HTERT RPE-1 (cell line): ENCODE results near the gene ASB18.

Experiments used
- in situ Hi-C: fragments of 300-500 bp; cut with MboI; formaldehyde crosslinking; loops from 4 replicates; pipeline ENCODE4 v1.14.3; 2020; ENCODE audit warnings: low sequenced_read_pairs

Gene ASB18

DNA sequence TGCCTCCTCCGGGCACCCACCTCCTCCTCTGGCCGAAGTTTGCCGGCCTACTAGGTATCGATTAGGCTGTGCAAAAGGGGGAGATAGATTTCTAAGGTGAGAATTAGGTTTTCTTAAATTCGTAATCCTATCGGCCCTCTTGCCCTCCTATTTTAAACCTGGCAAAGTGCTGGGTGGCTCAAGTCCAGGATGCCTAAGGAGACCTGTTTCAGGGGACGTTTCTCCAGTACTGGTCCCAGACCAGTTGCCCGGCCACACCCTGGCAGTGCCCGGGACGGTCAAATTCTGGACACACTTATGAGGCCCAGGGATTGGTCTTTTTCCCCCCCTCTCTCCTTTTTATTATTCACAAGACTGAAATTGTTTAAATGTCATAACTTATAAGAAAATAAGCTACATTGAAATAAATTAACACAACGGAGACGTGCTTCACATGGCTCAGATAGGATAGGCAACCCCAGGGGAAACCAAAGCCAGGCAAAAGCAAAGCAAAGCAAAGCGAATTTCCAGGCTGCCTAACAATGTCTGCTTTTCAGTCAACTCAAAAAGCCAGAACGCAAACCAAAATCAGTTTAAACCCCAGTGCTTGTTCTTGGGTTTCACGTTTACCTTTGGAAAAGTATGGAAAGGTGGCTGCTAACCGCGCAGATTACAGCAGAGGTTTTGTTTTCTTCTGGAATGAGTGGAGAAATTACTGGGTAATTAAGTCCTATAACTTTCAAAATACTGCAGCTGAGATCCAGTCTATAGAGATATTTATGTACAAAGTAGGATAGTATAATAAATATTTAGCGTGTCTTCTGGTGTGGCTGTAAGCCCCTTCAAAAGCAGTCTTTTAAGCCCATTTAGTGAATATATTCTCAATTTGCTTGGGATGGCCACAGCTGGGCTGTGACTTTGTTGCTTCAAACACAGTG is 99.0 kb downstream of the ASB18 start:
- in situ Hi-C loops: no loop called here

DNA sequence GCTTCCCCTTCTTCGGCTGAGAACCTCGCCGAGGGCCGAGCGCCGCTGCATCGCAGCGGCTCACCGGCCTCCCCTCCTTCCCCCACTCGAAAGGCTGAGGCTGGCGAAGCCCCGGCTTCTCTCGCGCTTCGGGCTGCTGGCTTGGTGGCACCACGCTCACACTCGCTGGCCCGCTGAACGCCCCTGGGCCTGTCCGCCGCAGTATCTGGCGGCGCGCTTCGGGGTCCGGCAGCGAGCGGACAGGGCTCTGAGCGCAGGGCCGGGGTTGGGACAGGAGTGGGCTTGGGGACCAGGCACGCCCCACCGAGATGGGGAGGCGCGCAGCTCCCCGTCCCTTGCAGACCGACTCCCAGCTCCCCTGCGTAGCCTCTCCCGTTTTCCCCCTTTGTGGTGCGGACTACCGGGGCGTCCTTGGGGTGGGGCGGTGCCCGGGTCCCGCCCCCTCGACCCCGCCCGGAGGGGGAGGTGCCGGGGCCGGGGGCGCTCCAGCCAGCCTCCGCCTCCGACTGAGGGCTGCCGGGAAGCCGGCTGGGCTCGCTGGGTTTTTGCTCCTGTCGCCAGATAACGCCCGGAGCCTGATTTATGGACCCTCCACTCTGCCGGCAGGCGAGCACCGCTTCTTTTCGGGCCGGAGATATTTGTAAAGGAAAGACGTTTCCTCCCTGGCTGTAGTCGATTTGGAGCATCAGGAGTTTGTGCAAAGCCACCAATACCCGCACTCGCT is 99.8 kb downstream of the ASB18 start:
- in situ Hi-C loops: no loop called here

DNA sequence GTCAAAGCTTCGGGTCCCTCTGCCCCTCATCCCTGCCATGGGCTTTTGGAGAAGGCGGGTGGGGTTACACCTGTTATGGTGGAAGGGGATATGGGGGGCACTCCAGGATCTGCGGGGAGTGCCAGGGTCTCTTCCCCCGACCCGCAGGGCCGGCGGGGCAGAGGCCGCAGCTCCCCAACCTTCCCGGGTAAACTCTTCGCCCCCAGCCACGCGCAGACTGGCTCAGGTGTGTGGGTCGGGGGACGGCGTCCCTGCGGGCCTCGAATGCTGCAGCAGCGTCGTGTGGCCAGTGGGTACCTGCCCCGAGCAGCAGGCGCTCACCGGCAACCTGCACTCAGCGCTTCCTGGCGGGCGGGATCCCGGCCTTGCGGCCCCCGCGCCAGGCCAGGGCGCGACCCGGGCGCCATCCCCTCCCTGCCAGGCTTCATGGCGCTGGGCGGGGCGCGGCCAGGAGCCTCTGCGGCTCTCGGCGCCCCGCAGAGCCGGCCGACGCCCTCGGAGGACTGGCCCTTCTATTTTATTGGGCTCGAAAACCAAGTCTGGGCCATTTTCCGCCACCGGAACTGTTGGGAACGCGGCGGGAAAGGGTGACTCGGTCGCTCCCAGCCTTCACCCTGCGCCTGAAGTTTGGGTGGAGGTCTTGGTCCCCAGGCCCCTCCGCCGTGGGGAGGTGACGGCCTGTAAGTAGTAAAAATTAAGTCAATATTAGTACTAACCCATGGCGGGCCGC is 100.6 kb downstream of the ASB18 start:
- in situ Hi-C loops: no loop called here

DNA sequence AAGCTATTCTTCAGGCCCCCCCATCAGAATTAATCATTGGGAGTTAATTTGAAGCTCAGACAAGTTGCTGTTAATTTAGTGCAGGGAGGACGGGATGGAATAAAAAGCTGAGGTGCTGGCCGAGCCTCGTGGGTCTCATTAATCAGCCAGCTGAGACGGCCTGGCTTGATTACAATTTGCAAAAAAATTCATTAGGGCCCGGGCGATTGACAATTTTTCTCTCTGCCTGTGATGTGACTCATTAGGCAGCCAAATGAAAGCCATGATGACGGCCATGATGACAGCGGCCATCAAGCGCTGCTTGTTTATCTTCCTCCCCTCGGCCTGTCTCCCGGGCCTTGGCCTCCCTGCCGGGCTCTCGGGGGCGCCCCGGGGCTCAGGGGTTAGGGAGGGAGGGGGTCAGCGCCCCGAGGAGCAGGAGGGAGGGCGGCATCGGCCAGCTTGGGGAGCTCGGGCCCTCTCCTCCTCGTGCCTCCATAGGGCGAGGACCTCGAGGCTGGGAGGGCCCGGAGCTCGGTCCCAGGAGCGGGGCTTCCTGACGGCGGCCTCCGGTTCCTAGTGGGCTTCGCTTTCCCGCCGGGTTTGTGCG is 101.2 kb downstream of the ASB18 start:
- in situ Hi-C loops: no loop called here

DNA sequence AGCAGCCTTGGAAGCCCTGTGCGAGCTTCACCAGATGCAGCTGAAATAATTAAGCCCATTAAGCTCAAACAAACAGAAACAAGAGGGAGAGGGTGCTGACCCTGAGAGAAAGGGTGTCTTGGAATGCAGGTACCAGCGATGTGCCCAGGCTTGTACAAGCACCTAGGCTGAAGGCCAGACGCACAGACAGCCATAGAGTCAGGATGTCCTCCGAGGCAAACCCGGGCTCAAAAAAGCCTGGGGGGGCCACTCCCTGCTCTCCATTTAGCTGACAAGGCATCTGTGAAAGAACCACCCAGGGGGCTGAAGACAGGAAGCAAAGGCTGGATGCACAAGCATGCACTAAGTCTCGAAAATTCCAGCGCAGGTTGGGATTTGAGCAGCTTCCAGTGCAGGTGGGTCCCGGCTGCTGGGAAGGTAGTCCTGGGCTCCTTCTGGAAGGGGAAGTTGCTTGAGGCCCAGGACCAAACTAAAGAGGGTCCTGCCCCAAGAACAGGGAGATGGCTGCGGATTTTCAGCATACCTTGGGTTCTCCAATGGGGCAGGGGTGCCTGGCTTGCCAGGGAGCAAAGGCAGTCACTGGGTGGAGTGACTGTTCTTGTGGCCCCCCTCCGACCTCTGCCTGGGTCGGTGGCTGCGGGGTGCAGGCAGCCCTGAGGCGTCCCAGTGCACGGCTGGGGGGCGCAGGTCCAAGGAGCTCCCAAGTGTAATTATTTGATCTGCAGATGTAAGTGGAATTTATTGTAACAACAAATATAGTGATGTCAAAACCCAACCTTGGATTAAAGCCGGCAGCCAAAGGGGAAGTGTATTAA is 102.0 kb downstream of the ASB18 start:
- in situ Hi-C loops: no loop called here

DNA sequence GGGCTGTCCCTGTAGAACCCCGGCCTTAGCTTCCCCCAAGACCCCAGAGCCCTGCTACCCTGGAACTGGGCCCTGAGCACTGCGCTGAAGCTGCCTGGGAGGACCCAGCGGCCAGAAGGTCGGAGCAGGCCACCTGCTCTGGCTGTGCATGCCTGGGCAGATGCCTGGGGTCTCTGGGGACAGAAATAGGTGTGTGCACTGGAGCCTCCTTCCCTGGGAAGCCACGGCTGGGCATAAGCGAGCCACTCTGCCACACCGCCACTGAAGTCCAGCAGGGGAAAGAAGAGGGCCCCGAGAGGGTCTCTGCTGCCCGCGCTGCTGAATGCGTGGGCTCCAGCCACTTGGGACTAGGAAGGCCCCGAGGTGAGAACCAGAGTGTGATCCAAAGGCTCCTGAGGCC is 102.7 kb downstream of the ASB18 start:
- in situ Hi-C loops: no loop called here

DNA sequence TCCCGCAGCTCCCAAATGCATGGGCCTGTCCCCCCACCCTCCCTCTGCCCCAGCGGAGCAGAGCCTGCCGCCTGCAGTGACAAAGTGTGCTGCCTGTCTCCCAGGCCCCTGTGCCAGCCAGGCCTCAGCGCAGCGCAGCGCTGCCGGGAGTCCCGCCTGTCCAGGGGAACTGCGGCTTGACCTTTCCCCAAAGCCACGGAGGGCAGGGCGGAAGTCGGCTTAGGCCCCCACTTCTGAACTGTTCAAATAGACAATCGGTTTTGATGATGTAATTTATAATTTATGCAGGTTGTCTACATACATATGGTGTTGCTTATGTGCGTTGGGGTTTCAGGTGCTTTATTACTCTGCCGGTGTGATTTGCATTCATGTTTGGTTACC is 103.1 kb downstream of the ASB18 start:
- in situ Hi-C loops: no loop called here

DNA sequence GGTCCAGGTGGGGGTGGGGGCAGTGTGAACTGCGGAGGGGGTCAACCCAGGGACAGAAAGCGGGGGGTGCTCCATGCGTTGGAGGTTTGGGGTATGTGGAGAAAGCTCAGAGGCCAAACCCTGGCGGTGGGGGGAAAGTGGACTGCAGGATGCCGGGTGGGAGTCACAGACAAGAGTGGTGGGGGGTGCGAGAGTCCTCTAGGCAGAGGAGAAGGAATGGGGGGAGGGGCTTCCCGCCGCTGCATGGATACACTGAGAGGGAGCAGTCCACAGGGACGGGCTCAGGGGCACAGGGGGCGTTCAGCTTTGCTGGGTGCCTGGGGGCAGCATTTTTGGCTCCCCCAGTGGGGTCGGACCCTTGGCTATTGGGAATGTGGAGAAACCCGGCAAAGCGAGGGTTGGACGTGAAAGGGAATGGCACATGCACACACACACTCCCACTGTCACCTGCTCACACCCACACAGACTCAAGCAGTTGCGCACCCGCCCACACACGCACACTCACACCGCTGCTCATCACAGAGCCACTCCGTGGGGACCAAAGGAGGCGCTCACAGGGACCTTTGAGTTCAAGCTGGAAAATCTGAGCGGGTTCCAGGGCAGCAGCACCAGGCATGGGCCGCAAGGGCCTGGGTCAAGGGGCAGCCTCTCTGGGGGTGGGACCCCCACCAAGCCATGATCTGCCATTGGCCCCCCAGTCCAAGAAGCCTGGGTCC is 103.7 kb downstream of the ASB18 start:
- in situ Hi-C loops: no loop called here

DNA sequence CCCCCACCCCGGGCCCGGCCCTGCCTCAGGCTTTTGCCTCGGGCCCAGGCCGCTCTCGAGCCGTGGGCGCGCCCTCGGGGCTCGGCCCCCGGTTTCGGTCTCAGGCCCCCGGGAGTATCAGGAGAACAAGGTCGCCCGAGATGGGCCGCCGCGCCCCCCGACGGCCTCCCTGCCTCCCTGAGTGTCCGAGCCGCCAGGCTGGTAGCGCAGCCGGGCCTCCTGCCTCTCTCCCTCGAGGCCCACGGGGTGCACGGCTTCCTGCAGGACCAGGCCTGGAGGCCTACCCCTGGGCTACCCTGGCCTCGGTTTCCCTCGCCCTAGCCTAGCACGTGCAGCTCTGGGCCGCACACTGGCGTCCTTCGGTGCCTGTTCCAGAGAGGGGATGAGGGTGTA is 104.4 kb downstream of the ASB18 start:
- in situ Hi-C loops: no loop called here

DNA sequence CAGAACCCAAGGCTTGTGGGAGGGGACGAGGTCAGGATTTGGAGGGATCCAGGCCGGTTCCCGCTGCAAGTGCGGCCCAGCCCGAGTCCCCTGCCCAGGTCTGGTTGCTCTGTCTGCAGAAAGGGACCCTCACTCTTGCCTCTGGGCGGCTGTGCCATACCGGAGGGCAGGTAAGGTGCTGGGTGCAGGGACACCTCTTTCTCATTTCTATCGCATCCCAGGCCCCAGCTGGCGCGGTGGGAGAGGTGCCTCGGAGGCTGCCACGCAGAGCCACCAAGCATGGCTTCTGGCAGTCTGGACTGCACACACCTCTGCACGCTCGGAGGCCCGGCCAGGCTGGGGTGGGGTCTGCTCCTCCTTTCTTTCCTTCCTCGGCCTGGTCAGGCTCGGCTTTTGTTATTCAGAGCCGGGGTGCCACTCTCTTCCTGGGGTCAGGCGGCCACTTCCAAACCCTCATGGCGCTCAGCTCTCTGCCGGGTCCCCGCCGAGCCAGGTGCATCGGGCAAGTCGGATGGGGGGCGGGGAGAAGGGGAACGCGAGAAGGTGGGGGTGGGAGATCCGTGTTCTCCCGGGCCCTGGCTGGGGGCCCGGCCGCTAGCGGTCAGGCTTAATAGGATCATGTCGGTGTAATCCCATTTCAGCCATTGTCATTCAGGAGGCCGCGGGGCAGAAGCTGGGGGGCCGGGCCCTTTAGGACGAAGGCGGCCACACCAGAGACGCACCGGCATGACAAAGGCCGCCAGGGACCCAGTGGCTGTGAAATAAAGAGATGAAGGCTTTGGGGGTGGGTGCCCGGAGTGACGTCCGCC is 105.0 kb downstream of the ASB18 start:
- in situ Hi-C loops: no loop called here

DNA sequence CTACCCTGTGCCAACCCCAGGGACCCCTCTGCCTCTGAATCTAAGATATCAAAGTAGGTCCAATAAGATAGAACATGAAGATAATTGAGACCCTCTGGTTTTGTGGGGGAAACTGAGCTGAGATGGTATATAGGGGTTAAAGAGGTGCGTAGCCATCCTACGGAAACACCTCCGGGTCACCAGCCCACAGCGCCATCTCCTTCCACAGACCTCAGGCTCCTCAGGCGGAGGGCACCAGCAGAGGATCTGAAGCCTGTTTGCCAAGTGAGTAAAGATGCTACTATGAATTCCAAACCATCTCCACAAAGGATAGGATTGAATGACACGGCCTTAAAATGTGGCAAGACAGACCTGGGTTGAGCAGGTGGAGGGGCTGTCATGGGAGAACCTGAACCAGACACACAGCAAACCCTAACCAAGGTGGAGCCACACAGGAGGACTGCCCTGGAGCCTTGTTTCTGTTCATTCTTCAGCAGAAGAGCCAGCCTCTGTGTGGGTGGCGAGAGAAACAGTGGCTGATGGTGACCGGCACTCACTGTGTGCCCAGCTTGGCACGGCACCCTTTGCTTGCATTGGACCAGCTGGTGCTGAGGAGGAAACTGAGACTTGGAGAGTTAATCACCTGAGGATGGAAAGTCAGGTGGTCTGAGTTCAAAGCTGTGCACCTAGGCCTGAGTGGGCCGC is 106.2 kb downstream of the ASB18 start:
- in situ Hi-C loops: no loop called here

DNA sequence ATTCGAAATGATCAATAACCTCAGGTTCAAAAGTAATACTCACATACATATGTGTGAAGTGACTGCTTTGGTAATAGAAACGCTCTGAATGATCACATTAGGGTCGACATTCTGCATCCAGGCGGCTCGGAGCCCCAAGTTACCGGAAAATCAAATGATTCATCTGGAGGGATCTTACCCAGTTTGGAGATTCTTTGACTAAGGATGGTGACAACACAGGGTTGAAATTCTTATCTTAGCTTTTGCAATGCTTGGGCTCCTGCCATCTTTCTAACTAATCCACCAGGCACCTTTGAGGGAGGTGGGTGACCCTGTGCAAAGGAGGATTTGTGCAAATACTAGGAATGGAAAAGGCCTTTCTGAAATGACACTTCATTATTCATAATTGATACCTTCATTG is 106.8 kb downstream of the ASB18 start:
- in situ Hi-C loops: no loop called here

DNA sequence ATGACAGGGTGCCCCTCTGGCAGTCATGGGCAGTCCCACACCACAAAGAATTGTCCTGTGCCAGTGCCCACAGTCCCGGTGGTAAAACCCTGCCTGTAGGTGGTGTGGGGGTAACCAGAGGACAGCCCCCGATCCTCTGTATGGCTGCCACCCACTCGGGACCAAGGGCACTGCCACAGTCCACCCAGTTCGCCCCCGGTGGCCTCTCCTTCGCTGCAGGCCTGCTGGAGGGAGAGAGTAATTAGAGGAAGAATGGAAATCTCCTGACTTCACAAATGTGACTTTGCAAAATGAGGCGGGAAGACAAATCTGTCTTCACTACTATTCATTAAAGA is 107.4 kb downstream of the ASB18 start:
- in situ Hi-C loops: no loop called here

DNA sequence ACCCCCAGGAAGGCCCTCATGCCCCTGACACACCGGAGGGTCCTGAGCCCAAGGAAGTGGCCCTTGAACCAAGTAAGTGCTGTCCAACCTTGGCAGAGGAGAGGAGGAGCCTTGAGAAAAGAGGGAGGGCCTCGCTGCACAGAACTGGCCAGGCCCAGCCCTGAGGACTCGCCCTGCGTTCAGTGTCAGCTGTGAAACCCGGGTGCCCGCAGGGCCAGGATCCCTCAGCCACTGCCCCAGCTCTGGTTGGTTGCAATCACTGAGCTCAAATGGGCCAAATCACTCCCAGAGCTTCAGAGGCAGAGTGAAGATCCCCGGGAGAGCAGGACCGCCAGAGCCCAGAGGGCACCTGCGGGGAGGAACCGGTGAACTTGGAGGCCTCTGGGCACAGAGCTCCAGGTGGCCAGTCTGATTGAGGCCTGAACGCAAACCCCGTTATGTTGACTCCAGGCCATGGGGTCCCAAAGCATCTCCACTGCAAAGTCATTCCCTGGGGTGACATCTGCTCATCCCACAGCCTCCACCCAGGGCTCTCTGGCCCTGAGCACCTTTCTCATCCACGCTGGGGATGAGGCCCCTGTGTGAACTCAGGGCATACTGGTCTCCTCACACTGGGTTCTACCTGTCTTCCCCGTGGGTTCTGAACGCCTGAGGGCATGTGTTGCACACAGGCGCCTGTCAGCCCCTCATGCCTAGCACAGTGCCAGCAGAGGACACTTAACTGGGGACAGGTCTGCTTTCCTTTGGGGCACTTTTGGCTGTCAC is 107.9 kb downstream of the ASB18 start:
- in situ Hi-C loops: no loop called here

DNA sequence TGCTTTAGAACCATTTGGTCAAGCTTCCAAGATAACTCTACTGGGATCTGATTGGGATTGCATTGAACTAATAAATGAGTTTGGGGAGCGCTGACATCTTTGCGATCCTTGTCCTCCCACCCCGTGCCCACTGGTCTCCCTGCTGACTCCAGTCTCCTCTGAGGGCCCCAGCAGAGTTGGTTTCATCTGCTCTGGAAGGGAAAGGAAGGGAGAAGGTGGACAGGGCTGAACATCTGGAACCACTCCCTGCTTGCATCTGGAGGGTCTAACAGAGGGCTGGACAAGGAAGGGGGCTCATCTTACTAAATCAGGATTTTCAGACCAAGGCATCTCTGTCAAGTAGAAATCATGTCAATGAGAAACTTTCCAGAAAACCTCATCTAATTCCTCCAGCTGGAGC is 108.8 kb downstream of the ASB18 start:
- in situ Hi-C loops: no loop called here

DNA sequence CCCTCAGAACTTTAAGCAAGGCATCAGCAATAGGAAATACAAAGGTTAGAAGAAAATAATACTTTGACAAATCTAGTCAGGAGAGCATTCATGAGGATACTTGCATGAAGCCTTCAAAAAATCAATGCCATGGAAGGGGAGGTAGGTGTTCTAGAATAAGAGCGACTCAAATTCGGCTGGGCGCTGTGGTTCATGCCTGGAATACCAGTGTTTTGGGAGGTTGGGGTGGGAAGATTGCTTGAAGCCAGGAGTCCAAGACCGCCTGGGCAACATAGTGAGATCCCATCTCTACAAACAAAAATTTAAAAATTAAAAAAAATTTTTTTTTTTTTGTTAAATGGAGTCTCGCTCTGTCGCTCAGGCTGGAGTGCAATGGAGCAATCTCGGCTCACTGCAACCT is 117.8 kb downstream of the ASB18 start:
- in situ Hi-C loops: no loop called here

DNA sequence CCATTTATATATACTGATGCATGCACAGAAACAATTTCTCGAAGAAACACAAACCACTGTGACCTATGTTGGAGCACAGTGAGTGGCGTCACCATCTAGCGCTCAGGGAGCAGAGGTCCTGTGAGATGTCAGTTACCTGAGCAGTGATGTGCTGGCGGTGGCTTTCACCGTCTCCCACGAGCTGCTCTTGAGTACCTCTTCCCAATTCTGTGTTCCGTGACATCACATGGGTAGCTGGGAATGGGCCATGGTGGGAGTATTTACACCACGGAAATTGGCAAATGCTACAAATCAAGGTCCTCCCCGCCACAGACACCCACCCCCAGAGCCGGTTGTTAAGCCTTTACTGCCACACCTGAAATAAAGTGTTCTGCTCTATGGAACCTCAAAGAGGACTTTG is 120.4 kb downstream of the ASB18 start:
- in situ Hi-C loops: no loop called here
